H9 (cell line): ENCODE data around the gene THAP2. TPM values are rescaled to one million over a fixed set of nuclear protein-coding genes. Genes with fewer than 3 reads are reported as not detected.

Source experiments
- DNase-seq: peaks from one replicate; pipeline ENCODE4 v3.0.0-alpha.2; 2017
- H2AFZ ChIP-seq: one replicate; pipeline ENCODE4 v1.6.1; 2013; ENCODE audit warnings: mild to moderate bottlenecking, low read length, control low read depth, moderate library complexity
- H2AK5ac ChIP-seq: 2 replicates; pipeline ENCODE4 v1.6.1; 2013; ENCODE audit warnings: low read length, control low read depth, mixed read lengths; ENCODE audit not compliant: insufficient read length
- H2BK120ac ChIP-seq: one replicate; pipeline ENCODE4 v1.6.1; 2013; ENCODE audit warnings: low read depth, mild to moderate bottlenecking, low read length, control low read depth, inconsistent platforms; ENCODE audit not compliant: poor library complexity, severe bottlenecking
- H2BK12ac ChIP-seq: 2 replicates; pipeline ENCODE4 v1.6.1; 2013; ENCODE audit warnings: low read length, control low read depth, mixed read lengths, low read depth; ENCODE audit not compliant: insufficient read length
- H2BK15ac ChIP-seq: 2 replicates; pipeline ENCODE4 v1.6.1; 2013; ENCODE audit warnings: low read depth, low read length, control low read depth
- H2BK20ac ChIP-seq: one replicate; pipeline ENCODE4 v1.6.1; 2013; ENCODE audit warnings: low read depth, mild to moderate bottlenecking, low read length, control low read depth, inconsistent platforms; ENCODE audit not compliant: poor library complexity, severe bottlenecking
- H2BK5ac ChIP-seq: 2 replicates; pipeline ENCODE4 v1.6.1; 2013; ENCODE audit warnings: low read length, control low read depth, mixed read lengths; ENCODE audit not compliant: insufficient read length
- H3K14ac ChIP-seq: 2 replicates; pipeline ENCODE4 v1.6.1; 2013; ENCODE audit warnings: low read length, control low read depth; ENCODE audit not compliant: insufficient read depth
- H3K18ac ChIP-seq: 2 replicates; pipeline ENCODE4 v1.6.1; 2013; ENCODE audit warnings: low read depth, mild to moderate bottlenecking, mixed read lengths, low read length, control low read depth; ENCODE audit not compliant: insufficient read length
- H3K23ac ChIP-seq: 2 replicates; pipeline ENCODE4 v1.6.1; 2013; ENCODE audit warnings: low read length, control low read depth, mixed read lengths, low read depth; ENCODE audit not compliant: insufficient read length
- H3K23me2 ChIP-seq: 2 replicates; pipeline ENCODE4 v1.6.1; 2013; ENCODE audit warnings: low read depth, mild to moderate bottlenecking, mixed read lengths, low read length, control low read depth; ENCODE audit not compliant: insufficient read length, poor library complexity, severe bottlenecking
- H3K27ac ChIP-seq: 2 replicates; pipeline ENCODE4 v1.5.1; 2013; ENCODE audit warnings: low read length, control low read depth, mixed read lengths, low read depth; ENCODE audit not compliant: insufficient read length
- H3K27me3 ChIP-seq: 2 replicates; pipeline ENCODE4 v1.6.1; 2013; ENCODE audit warnings: low read length, control low read depth, inconsistent platforms; ENCODE audit not compliant: insufficient read depth
- H3K4ac ChIP-seq: 2 replicates; pipeline ENCODE4 v1.6.1; 2013; ENCODE audit warnings: low read depth, mild to moderate bottlenecking, control low read depth, inconsistent platforms, low read length, moderate library complexity
- H3K4me1 ChIP-seq: 2 replicates; pipeline ENCODE4 v1.6.1; 2013; ENCODE audit warnings: low read length, control low read depth, inconsistent platforms; ENCODE audit not compliant: insufficient read depth
- H3K4me2 ChIP-seq: 2 replicates; pipeline ENCODE4 v1.6.1; 2013; ENCODE audit warnings: low read length, control low read depth, mixed read lengths; ENCODE audit not compliant: insufficient read length, insufficient read depth
- H3K56ac ChIP-seq: 2 replicates; pipeline ENCODE4 v1.6.1; 2013; ENCODE audit warnings: low read depth, mild to moderate bottlenecking, mixed read lengths, low read length, control low read depth; ENCODE audit not compliant: insufficient read length
- H3K79me1 ChIP-seq: 2 replicates; pipeline ENCODE4 v1.6.1; 2013; ENCODE audit warnings: low read depth, mild to moderate bottlenecking, moderate library complexity, low read length, control low read depth, inconsistent platforms; ENCODE audit not compliant: insufficient read depth, poor library complexity, severe bottlenecking
- H3K79me2 ChIP-seq: 2 replicates; pipeline ENCODE4 v1.6.1; 2013; ENCODE audit warnings: low read length, control low read depth, inconsistent platforms; ENCODE audit not compliant: insufficient read depth
- H3K9ac ChIP-seq: 2 replicates; pipeline ENCODE4 v1.6.1; 2013; ENCODE audit warnings: low read length, control low read depth, mixed read lengths; ENCODE audit not compliant: insufficient read length; ENCODE audit errors: extremely low read depth
- H3K9me3 ChIP-seq: one replicate; pipeline ENCODE4 v1.6.1; 2013; ENCODE audit warnings: low read depth, low read length, inconsistent platforms; ENCODE audit not compliant: control insufficient read depth
- H3T11ph ChIP-seq: one replicate; pipeline ENCODE4 v1.6.1; 2013; ENCODE audit warnings: mild to moderate bottlenecking, low read length, control low read depth, inconsistent platforms
- H4K20me1 ChIP-seq: one replicate; pipeline ENCODE4 v1.6.1; 2013; ENCODE audit not compliant: control insufficient read depth, insufficient read length, insufficient read depth
- H4K5ac ChIP-seq: 2 replicates; pipeline ENCODE4 v1.6.1; 2013; ENCODE audit warnings: low read depth, mild to moderate bottlenecking, mixed read lengths, low read length, control low read depth; ENCODE audit not compliant: insufficient read length
- H4K8ac ChIP-seq: replicated peaks from 2 replicates; pipeline ENCODE4 v1.6.1; 2013; ENCODE audit warnings: low read length, control low read depth, mixed read lengths, low read depth; ENCODE audit not compliant: insufficient read length
- H4K91ac ChIP-seq: 2 replicates; pipeline ENCODE4 v1.6.1; 2013; ENCODE audit warnings: low read depth, mild to moderate bottlenecking, moderate library complexity, mixed read lengths, low read length, control low read depth; ENCODE audit not compliant: insufficient read length
- H3K27ac Mint-ChIP-seq, 3 experiments: 2 replicates in 2 of 3; 3 replicates in 1 of 3; pipeline ENCODE4 v1.8.0; 2020 to 2021; ENCODE audit warnings: mixed read lengths in 3 of 3, mild to moderate bottlenecking in 1 of 3, moderate library complexity in 1 of 3
- H3K27me3 Mint-ChIP-seq: 2 replicates; pipeline ENCODE4 v1.8.0; 2021; ENCODE audit warnings: low read depth, mild to moderate bottlenecking, moderate library complexity, mixed read lengths
- H3K36me3 Mint-ChIP-seq, 3 experiments: 2 replicates in 2 of 3; 3 replicates in 1 of 3; pipeline ENCODE4 v1.8.0; 2020 to 2021; ENCODE audit warnings: low read depth in 3 of 3, mixed read lengths in 3 of 3; ENCODE audit not compliant: insufficient read depth in 1 of 3
- H3K4me1 Mint-ChIP-seq, 2 experiments: 2 replicates each; pipeline ENCODE4 v1.8.0; 2020; ENCODE audit warnings: mixed read lengths in 2 of 2
- H3K4me3 Mint-ChIP-seq, 2 experiments: 2 replicates in 1 of 2; 3 replicates in 1 of 2; pipeline ENCODE4 v1.8.0; 2020 to 2021; ENCODE audit warnings: mild to moderate bottlenecking in 2 of 2, mixed read lengths in 2 of 2, moderate library complexity in 1 of 2
- H3K9me3 Mint-ChIP-seq, 2 experiments: 2 replicates in 1 of 2; 3 replicates in 1 of 2; pipeline ENCODE4 v1.8.0; 2020; ENCODE audit warnings: mild to moderate bottlenecking in 2 of 2, mixed read lengths in 2 of 2, moderate library complexity in 1 of 2
- CTCF ChIP-seq: fragments of 200-600 bp; sonication (generic); conservative IDR thresholded peaks from 3 replicates; pipeline ENCODE4 v1.8.0; 2021; ENCODE audit warnings: antibody characterized with exemption, mild to moderate bottlenecking
- WGBS: extraction: QIAGEN DNeasy Blood & Tissue Kit; methylation state at CpG from one replicate; pipeline ENCODE4 v1.1.7; 2013; ENCODE audit warnings: missing lambda C conversion rate, low lambda C conversion rate, mixed read lengths; ENCODE audit not compliant: insufficient read length; ENCODE audit errors: extremely low coverage; 5-methylcytosine and 5-hydroxymethylcytosine counted together
- total RNA-seq: library from RNA; stranded (reverse); gene quantifications from 2 replicates; pipeline ENCODE4 v1.2.1, GENCODE V29; 2021

The THAP2 gene
- total RNA-seq, 1 experiment from 2014 or later = 3.7 TPM

GRCh38 chr12:71710276-71711125 is 46.4 kb downstream of the THAP2 start:
- no peak overlapping the region for H2BK12ac ChIP-seq
- H3K27ac ChIP-seq = no peak overlapping the region
- no peak overlapping the region for H3K18ac ChIP-seq
- no peaks in the 10 kb centered on the region for H3K23me2 ChIP-seq
- no peak overlapping the region for H4K8ac ChIP-seq
- H2BK120ac ChIP-seq = no peak overlapping the region
- Mint-ChIP-seq H3K4me3 (no peak overlapping the region), H3K9me3 (peaks cover 18 to 30% of the 10 kb centered on the region in 2 experiments), H3K4me1 (peaks cover 9 to 14% of the 10 kb centered on the region in 2 experiments; a peak in 3 of 4 replicates), H3K27me3 (no peaks in the 10 kb centered on the region), H3K27ac (no peak overlapping the region), H3K36me3 (peaks cover 0 to 15% (median 9%) of the 10 kb centered on the region in 3 experiments; a peak in 5 of 7 replicates)
- H2BK20ac ChIP-seq = no peak overlapping the region
- no peaks in the 10 kb centered on the region for H4K20me1 ChIP-seq
- DNase-seq = no peak
- no peak for TF ChIP-seq CTCF
- H2BK15ac ChIP-seq = no peak overlapping the region
- H3K27me3 ChIP-seq = no peaks in the 10 kb centered on the region
- no CpG with 5 or more reads among the region's 7 CpGs for WGBS
- no peaks in the 10 kb centered on the region for H3K79me2 ChIP-seq
- H3K56ac ChIP-seq = no peak overlapping the region
- H4K91ac ChIP-seq = no peak overlapping the region
- H3K4ac ChIP-seq = no peak overlapping the region
- H3K4me1 ChIP-seq = no peaks in the 10 kb centered on the region
- no peaks in the 10 kb centered on the region for H3K79me1 ChIP-seq
- no peak overlapping the region for H3K4me2 ChIP-seq
- no peak overlapping the region for H3K9ac ChIP-seq
- H3K23ac ChIP-seq = no peak overlapping the region
- H3T11ph ChIP-seq = no peak overlapping the region
- H4K5ac ChIP-seq = no peak overlapping the region
- H2AFZ ChIP-seq = no peak overlapping the region
- no peak overlapping the region for H2AK5ac ChIP-seq
- no peak overlapping the region for H2BK5ac ChIP-seq
- no peaks in the 10 kb centered on the region for H3K9me3 ChIP-seq
- no peak overlapping the region for H3K14ac ChIP-seq
